IPS-NIHi7 (cell line): ENCODE data around the gene LYPD6.
"Not testable (repeated sequence)": the region's sequence is repeated elsewhere in the genome, so short reads cannot be mapped to it uniquely, and the experiment has no call there.

Experiments used
- DNase-seq: peaks from one replicate; pipeline ENCODE4 v3.0.0; 2012; ENCODE audit warnings: mixed read lengths; ENCODE audit errors: extremely low spot score

Gene LYPD6, protein sequence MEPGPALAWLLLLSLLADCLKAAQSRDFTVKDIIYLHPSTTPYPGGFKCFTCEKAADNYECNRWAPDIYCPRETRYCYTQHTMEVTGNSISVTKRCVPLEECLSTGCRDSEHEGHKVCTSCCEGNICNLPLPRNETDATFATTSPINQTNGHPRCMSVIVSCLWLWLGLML

GRCh38 chr2:149330127-149331022, at the start of gene LYPD6:
Gene LYPD6, plus strand, starts transcription at chr2:149330587. Its CDS starts 107,122 bp downstream, at chr2:149437709.
- peak; percentile 93 for DNase-seq

DNA sequence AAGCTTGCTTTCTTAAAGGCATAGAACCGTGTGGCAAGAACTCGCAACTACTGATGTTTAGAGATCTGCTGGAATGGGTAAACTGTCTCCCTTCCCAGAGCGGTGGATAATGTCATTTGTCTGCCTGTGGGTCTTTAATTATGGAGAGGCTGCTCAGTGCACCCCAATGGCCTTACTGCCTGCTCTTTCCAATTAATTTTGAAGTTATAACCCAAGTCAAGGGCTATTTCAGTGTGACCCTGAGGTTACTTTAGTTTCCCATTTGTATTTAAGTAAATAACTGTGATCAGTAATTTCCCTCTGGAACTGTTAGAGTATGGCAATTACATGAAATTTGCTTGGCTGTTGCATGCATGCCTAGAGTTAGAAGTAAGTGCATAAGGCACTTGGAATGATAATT, 48.9 kb upstream of the LYPD6 start:
- no peak for DNase-seq

GRCh38 chr2:149290662-149291061, 39.7 kb upstream of the LYPD6 start:
- DNase-seq, result peak; percentile 47

- DNase-seq, result peak; percentile 52
Observed at GRCh38 chr2:149291881-149292280, 38.5 kb upstream of the LYPD6 start.

GRCh38 chr2:149296031-149296430, 34.4 kb upstream of the LYPD6 start:
- DNase-seq, result no peak

DNA sequence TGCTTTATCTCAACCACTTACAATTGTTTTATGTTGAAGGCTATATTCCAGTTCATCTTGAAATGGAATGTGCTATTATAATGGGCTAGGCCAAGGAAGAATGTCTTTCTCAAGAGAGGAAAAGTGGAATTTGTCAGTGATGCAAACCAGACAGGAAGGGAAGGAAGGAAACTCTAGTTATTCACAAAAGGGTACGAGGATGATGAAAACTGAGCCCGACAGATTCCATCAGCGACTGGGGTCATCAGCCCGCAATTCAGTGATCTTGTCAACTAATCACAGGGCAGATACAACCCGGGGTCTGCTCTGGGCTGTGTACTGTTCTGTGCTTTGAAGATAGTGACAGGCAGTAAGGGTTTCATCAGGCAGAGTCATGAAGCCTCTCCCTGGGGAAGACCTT, 23.4 kb upstream of the LYPD6 start:
- DNase-seq, result no peak

DNA sequence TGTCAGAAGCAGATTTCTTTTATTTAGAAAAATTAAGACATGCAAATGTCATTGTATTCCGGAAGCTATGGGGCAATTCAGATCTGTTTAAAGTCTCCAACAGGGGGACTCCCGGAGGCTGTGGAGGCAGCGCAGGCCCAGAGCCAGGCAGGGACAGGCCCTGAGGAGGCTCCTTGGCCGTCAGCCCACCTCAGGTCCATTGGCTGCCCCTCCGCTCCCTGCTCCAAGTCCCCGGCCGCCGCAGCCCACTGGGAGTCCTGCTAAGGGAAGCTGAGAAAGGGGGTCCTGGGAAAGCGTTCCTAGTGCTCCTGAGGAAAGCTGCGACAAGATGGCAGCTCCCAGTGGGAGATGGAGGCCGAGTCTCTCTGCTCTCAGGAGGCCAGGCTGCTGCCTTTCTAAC, 20.0 kb upstream of the LYPD6 start:
- no peak for DNase-seq

DNA sequence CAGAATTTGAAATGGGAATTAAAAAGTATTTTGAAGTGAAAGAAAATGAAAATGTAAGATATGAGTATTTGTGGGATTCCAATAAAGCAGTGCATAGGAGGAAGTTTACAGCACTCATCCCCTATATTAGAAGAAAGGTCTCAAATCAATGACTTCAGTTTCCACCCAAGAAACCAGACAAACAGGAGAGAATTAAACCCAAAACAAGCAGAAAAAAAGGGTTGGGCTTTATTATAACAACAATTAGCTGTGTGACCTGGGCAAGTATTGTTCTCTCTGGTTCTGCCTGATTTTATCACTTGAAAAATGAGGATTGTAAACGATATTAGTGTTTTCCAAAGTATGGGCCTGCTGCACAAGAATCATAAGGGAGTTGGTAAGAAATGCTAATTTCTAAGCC, 18.3 kb upstream of the LYPD6 start:
- DNase-seq, result no peak

DNA sequence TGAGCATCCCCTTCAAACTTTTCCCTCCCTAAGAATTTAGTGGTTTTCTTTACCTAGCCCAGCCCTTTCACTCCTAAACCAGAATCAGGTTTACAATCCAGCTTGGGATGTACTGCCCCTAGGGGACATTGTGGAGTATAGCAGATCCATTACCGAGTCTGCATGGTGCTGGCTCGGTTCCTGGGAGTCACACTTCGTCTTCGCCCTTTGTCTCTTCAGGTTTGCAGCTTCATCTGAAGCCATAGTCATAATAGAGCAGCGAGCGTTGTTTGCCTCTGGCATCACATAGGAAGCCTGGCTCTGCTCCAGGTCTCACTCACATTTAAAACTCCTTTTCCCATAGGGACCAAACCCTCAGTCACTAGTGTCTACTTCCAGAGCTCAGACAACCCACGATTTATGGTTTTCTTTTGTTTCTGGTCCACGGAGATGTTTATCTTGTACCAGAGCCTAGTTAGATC, 16.8 kb upstream of the LYPD6 start:
- peak; percentile 89 for DNase-seq

- peak; percentile 37 for DNase-seq
Observed at GRCh38 chr2:149314687-149315086, 15.7 kb upstream of the LYPD6 start.

DNA sequence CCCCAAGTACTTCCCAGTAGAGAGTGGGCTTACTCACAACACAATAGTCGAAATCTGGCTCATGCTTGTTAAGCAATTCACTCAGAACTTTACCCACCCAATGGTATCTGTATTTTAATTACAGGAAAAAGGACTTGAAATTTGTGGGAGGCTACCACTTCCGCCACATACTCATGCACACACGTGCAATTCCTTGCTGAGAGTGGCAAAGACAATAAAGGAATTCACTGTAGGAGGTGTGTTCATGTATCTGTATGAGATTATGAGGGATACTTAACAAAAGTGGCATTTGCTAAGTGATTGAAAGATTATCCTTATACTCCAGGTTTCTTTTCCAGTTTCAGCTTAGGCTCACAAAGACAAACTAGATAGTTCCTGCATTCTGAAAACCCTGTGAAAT, 14.9 kb upstream of the LYPD6 start:
- DNase-seq, result no peak

DNA sequence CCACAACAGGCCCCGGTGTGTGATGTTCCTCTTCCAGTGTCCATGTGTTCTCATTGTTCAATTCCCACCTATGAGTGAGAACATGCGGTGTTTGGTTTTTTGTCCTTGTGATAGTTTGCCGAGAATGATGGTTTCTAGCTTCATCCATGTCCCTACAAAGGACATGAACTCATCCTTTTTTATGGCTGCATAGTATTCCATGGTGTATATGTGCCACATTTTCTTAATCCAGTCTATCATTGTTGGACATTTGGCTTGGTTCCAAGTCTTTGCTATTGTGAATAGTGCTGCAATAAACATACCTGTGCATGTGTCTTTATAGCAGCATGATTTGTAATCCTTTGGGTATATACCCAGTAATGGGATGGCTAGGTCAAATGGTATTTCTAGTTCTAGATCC, 11.8 kb upstream of the LYPD6 start:
- not testable (repeated sequence) for DNase-seq

DNA sequence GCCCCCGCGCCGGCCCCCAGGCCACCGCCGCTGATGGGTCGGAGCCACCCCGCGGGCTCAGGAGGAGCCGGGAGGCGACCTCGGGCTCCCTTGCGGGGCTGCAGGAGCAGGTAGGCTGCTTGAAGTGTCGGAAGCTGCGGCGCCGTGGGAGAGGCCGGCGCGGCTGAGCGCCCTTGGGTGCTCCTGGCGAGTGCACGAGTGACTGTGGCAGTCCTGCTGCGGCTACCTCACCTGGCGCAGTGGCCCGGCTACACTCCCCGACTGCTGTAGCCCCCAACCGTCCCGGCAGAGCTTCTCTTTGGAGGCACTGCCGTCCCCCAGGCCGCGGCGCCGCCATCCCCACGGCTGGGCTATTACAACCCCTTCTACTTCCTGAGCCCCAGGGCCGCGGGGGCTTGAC, 10.0 kb upstream of the LYPD6 start:
- DNase-seq, result no peak

DNA sequence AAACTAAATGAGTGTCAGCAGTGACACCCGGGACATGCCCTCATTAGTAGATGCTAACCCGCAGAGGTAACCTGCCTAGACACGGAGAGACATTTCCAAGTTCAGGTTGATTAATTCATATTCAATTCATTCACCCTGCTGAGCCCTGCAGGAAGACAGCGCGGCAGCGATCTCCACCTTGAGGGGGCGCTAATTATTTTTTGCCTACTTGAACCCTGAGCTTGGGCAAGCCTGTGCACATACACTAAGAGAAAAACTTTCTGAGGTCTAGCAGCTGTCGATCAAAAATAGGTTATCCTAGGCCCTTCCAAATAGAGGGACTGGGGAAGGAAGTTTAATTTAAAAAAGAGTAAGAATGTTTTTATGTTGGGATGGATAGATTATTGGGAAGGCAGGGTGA, 1.3 kb upstream of the LYPD6 start:
- DNase-seq, result no peak

DNA sequence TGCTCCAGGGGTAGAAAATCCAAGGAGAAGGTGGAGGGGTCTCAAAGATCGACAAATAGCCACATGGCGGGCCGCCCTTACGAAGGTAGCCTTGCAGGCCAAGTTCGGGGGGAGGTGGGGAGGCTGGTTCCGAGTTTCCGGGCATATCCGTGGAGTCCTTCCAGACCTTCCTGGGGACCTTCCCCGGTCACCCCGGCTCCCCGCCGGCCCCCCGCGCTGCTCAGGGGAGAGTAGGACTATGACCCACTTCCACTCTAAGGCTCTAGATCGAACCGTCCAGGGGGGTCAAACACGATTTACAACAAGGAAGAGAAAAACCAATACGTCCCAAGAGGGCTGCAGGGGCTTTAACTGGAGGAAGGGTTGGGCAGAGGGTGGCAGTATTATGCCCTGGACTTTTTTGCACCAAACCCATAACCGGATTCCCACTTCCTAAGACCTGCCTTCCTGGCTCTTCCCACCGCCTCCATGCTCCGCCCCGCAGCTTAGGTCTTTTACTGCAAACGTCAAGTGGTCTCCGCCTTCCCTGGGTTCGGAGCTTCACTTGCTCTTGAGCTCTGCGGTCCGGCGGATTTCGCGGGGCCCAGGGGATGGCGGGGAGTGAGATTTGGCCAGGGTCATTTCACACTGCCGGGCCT, 779 bp upstream of the LYPD6 start:
- peak; percentile 81 for DNase-seq

DNA sequence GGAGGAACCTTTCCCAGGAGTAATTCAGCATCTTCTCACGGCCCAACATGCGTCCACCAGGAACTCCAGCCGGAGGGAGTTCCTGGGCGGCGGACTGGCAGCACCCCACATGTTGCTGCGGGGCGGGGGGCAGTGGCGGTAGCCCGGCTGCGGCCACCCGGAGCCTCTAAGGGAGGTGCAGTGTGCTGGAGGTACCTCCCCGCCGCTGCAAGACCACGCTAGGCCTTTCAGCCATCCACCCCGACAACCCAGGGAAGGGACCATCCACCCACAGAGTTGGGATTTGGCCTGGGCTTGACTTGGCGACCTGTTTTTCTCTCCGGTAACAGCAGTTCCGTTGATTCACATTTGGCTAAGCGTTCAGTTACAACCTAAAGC, 625 bp downstream of the LYPD6 start:
- DNase-seq, result peak; percentile 27

DNA sequence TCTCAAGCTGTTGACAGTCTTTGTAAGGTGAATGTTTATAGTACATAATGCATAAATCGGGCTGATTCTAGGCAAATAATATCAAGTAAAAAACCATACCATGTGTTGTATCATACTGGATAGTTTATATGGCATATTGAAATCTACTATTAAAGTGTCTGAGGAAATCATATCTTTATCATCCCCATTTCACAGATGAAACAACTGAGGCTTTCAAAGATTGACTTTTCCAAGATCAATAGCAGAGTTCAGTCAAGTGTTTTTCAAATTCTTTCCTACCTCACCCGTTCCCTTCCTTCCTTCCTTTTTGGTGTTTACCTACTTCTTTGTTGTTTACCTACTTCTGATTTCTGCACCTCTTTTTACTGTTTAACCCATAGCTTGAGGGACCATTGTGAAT, 2.0 kb downstream of the LYPD6 start:
- no peak for DNase-seq

DNA sequence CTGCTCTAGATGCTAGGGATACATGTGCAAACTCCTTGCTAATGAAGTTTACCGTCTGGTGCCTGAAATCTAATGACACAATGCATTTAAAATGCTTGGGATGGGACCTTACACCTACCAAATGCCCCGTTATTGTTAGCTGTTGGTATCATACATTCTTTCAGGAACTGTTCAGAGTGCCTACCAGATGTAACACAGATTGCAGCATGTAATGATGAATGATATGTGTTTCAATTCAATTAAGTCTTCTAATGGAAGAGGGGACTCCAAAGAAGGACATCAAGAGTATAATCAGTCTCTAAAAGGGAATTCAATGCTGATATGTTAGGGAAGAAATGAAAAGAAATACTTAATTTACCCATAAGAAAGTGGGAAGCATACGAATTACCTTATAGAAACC, 3.2 kb downstream of the LYPD6 start:
- DNase-seq, result no peak

- no peak for DNase-seq
Observed at GRCh38 chr2:149334156-149334555, 3.8 kb downstream of the LYPD6 start.

DNA sequence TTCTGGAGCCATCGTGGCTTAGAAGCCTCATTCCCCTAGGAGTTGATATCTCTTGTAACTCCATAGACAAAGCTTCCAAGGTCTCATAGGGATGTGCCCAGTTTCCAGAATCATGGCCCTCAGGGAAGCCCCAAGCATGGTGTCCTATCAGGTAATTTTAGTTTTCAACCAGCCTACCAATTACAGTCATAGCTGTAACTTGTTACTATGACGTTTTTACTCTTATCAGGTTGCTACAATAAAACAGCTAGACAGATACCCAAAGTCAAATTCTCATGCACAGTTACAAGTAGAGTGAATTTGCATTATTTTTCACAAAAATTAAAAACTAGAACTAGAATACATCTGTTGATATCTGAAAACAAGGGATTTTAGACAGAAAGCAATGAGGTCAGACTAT, 8.9 kb downstream of the LYPD6 start:
- DNase-seq, result no peak

GRCh38 chr2:149342509-149342908, 12.1 kb downstream of the LYPD6 start:
- no peak for DNase-seq

- DNase-seq, result no peak
Observed at GRCh38 chr2:149344105-149344504, 13.7 kb downstream of the LYPD6 start.

DNA sequence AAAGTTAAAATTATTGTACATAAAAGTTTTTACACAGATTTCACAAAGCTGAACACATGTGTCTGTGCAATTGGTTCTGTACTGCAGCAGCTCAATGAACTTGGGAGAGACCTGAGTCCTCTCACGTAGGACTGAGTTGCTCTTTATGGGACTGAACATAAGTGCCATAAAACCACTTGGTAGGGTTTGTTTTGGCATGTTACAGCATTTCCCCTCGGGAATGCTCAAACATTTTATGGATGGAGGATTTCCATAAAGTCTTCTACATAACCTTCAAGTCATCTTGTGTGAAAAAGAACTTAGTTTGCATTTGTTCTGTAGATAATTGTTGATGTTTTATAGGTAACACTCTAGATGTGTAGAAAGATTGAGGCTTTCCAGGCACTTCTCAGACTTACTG, 15.9 kb downstream of the LYPD6 start:
- no peak for DNase-seq
